PFSK-1 (cell line): ENCODE results near the gene TFG.

Source experiments
- FOXP2 ChIP-seq: optimal IDR thresholded peaks from 2 replicates; pipeline ENCODE3; 2011; ENCODE audit warnings: borderline replicate concordance, control low read depth, inconsistent platforms; ENCODE audit not compliant: insufficient read depth; ENCODE audit errors: extremely low read length, extremely low read depth
- POLR2AphosphoS5 ChIP-seq: IDR thresholded peaks from 2 replicates; pipeline ENCODE4 v1.6.1; 2012; ENCODE audit warnings: low read depth, mild to moderate bottlenecking, control low read depth, low read length, moderate library complexity
- SIN3A ChIP-seq: IDR thresholded peaks from 2 replicates; pipeline ENCODE4 v1.6.1; 2012; ENCODE audit warnings: mild to moderate bottlenecking, low read length, moderate library complexity, borderline replicate concordance; ENCODE audit not compliant: insufficient read depth
- TAF1 ChIP-seq: IDR thresholded peaks from 2 replicates; pipeline ENCODE4 v1.6.1; 2012; ENCODE audit warnings: low read length, control low read depth, borderline replicate concordance; ENCODE audit not compliant: insufficient read depth
- TF ChIP-seq, protein P1 (sequence below), 2 experiments: IDR thresholded peaks; 2 replicates each; pipeline versions ENCODE4 v1.6.1 to v1.8.0; 2011 to 2012; ENCODE audit warnings: low read depth in 2 of 2, low read length in 2 of 2, control low read depth in 1 of 2, inconsistent platforms in 1 of 2, mild to moderate bottlenecking in 1 of 2, moderate library complexity in 1 of 2; ENCODE audit not compliant: insufficient read depth in 1 of 2

The TFG gene

DNA sequence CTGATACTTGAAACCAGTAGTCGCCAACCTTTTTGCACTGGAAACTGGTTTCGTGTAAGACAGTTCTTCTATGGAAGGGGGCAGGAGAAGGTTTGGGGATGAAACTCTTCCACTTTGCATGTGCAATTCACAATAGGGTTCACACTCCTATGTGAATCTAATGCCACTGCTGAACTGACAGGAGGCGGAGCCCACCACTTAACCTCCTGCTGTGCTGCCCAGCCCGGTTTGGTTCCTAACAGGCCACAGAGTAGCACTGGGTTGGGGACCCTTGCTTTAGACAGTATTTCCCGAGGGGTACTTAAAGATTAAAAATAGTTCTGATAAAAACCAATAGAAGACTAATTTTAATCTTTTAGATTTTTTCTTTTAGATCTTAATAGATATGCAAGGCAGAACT lies 11.1 kb downstream of the TFG start:
- TF ChIP-seq, protein P1, sequence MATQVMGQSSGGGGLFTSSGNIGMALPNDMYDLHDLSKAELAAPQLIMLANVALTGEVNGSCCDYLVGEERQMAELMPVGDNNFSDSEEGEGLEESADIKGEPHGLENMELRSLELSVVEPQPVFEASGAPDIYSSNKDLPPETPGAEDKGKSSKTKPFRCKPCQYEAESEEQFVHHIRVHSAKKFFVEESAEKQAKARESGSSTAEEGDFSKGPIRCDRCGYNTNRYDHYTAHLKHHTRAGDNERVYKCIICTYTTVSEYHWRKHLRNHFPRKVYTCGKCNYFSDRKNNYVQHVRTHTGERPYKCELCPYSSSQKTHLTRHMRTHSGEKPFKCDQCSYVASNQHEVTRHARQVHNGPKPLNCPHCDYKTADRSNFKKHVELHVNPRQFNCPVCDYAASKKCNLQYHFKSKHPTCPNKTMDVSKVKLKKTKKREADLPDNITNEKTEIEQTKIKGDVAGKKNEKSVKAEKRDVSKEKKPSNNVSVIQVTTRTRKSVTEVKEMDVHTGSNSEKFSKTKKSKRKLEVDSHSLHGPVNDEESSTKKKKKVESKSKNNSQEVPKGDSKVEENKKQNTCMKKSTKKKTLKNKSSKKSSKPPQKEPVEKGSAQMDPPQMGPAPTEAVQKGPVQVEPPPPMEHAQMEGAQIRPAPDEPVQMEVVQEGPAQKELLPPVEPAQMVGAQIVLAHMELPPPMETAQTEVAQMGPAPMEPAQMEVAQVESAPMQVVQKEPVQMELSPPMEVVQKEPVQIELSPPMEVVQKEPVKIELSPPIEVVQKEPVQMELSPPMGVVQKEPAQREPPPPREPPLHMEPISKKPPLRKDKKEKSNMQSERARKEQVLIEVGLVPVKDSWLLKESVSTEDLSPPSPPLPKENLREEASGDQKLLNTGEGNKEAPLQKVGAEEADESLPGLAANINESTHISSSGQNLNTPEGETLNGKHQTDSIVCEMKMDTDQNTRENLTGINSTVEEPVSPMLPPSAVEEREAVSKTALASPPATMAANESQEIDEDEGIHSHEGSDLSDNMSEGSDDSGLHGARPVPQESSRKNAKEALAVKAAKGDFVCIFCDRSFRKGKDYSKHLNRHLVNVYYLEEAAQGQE (IDR thresholded peaks at IDR 0.05; ENCODE audit: insufficient read depth in 1 of 2, low read depth in 2 of 2, low read length in 2 of 2) = no peak
- TF ChIP-seq TAF1 (no peak), FOXP2 (no peak), POLR2AphosphoS5 (no peak), SIN3A (no peak)

DNA sequence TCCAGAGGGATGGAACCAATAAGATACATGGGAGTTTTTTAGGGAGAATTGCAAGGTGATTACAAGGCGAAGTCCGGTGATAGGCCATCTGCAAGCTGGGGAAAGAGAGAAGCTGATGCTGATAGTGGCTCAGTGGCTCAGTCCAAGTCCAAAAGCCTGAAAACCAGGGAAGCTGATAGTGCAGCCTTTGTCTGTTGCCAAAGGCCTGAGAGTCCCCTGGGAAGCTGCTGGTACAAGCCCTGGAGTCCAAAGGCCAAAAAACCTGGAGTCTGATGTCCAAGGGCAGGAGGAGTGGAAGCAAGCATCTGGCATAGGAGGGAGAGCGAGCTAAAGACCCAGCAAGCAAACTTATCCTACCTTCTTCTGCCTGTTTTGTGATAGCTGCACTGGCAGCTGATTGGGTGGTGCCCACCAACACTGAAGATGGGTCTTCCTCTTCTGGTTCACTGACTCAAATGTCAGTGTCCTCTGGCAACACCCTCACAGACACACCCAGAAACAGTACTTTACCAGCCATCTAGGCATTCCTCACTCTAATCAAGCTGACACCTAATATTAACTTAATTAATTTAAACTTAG lies 16.7 kb downstream of the TFG start:
- TF ChIP-seq POLR2AphosphoS5 = no peak

DNA sequence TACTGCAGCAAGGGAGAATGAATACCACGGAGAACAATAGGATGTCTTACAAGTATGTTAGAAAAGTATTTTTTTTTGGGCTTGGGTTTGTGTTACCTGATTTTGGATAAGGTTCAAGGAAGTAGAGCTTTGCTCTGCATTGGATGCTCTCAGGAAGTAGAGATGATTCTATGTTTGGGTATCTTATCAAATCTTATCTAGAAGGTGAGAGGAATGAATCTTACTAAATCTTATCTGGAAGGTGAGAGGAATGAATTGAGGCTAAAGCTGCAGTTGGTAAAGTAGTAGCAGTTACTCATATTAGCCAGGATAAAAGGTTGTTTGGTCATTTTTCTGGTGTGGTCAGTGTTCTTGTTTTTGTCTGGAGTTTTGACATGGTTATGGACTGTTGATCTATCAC lies 17.4 kb downstream of the TFG start:
- TF ChIP-seq SIN3A = no peak
- TF ChIP-seq FOXP2 = no peak
- no peak for TF ChIP-seq POLR2AphosphoS5
- TF ChIP-seq, protein P1 (IDR thresholded peaks at IDR 0.05; ENCODE audit: insufficient read depth in 1 of 2, low read depth in 2 of 2, low read length in 2 of 2) = no peak
- no peak for TF ChIP-seq TAF1

DNA sequence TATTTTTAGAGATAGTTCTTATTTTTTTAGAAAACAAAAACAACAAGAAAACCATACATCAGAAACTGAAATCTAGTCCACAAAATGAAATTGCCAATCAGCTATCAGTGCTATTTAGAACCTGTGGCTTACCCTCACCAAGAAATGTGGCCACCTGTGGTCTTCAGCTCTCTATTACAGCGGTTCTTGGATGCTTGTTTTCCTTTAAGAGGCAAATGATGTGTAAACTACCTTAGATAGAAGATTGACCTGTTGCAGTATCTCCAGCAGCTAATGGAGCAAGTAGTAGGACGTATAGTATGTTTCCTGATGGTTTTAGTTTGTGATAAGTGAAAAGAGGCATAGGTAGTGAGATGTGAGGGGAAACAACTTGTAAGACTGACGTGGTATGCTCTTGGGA lies 21.2 kb downstream of the TFG start:
- no peak for TF ChIP-seq TAF1
- no peak for TF ChIP-seq POLR2AphosphoS5
- TF ChIP-seq, protein P1 (IDR thresholded peaks at IDR 0.05; ENCODE audit: insufficient read depth in 1 of 2, low read depth in 2 of 2, low read length in 2 of 2) = no peak
- no peak for TF ChIP-seq SIN3A
- TF ChIP-seq FOXP2 = no peak

DNA sequence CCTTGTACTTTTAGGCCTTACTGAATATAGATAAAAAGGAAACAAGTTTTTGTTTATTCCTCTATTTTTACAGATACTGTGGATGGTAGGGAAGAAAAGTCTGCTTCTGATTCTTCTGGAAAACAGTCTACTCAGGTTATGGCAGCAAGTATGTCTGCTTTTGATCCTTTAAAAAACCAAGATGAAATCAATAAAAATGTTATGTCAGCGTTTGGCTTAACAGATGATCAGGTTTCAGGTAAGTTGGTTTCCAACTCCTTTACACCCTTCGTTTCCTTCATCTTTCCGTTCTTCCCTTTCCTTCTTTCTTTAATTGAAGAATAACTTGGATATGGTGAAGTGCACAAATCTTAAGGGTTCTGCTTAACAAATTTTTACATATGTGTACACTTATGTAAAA lies 23.1 kb downstream of the TFG start:
- TF ChIP-seq, protein P1 (IDR thresholded peaks at IDR 0.05; ENCODE audit: insufficient read depth in 1 of 2, low read depth in 2 of 2, low read length in 2 of 2) = no peak

DNA sequence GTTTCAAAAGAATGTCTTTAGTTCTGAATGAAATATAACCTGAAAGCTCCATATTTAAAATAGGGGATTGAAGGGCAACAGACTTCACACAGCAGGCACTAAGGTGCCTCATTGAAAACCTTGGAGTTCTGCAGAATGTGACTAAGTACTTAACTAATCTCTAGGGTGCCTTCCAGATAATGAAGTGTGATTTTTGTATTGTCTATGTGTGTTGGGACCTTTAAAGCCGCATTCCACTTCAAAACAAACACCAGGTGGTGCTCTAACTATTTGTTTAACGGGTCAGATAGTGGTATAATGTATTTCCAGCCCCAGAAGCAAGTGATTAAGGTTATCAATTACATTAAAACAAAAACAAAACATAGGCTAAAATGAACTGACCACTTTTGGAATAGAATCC lies 28.0 kb downstream of the TFG start:
- TF ChIP-seq SIN3A (no peak), TAF1 (no peak)
